ENCODE results near the gene MORN5.

DNA sequence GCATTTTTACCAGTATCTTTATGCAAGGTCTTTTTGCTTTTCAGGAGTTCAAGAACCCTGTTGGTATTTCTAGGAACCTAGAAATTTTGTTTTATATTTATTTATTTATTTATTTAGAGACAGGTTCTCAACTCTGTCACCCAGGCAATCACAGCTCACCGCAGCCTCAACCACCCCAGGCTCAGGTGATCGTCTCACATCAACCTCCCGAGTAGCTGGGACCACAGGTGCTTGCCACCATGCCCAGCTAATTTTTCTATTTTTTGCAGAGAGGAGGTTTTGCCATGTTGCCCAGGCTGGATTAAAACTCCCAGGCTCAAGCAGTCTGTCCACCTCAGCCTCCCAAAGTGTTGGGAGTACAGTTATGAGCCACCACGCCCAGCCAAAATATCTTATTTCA lies 36.2 kb downstream of the MORN5 start:
- TF ChIP-seq, protein P1, sequence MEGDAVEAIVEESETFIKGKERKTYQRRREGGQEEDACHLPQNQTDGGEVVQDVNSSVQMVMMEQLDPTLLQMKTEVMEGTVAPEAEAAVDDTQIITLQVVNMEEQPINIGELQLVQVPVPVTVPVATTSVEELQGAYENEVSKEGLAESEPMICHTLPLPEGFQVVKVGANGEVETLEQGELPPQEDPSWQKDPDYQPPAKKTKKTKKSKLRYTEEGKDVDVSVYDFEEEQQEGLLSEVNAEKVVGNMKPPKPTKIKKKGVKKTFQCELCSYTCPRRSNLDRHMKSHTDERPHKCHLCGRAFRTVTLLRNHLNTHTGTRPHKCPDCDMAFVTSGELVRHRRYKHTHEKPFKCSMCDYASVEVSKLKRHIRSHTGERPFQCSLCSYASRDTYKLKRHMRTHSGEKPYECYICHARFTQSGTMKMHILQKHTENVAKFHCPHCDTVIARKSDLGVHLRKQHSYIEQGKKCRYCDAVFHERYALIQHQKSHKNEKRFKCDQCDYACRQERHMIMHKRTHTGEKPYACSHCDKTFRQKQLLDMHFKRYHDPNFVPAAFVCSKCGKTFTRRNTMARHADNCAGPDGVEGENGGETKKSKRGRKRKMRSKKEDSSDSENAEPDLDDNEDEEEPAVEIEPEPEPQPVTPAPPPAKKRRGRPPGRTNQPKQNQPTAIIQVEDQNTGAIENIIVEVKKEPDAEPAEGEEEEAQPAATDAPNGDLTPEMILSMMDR (IDR thresholded peaks at IDR 0.05) = no peak
- no peak for TF ChIP-seq POLR2A (IDR thresholded peaks at IDR 0.05)

Measured in body of pancreas (tissue), 4 donors.